Fibroblast of villous mesenchyme (primary cell): ENCODE data around the gene OVCA2. TPM values are rescaled to one million over a fixed set of nuclear protein-coding genes. Genes with fewer than 3 reads are reported as not detected.
A peak's percentile ranks its signal among the peaks of the same experiment; 100 is the strongest.

Experiments used
- DNase-seq: peaks from one replicate; pipeline ENCODE4 v3.0.0-alpha.2; 2010; ENCODE audit warnings: low read depth
- H3K4me3 ChIP-seq: 2 replicates; pipeline ENCODE4 v1.5.1; 2011; ENCODE audit warnings: low read depth, mild to moderate bottlenecking, low read length
- CTCF ChIP-seq: IDR thresholded peaks from 2 replicates; pipeline ENCODE4 v1.5.1; 2012; ENCODE audit warnings: low read depth, mild to moderate bottlenecking, low read length; ENCODE audit not compliant: insufficient read depth
- total RNA-seq: library from RNA; depleted of rRNA; stranded (reverse); fragments of >200 nt; gene quantifications from 2 replicates; pipeline ENCODE4 v1.2.3, GENCODE V29; 2012

The OVCA2 gene
- 48.4 and 61.8 TPM in 2 replicates for total RNA-seq

GRCh38 chr17:2041561-2042389 is at the start of gene OVCA2:
TSS of gene OVCA2 (plus strand) at chr17:2042022. CDS start at chr17:2042048, 26 bp downstream.
- peak; percentile 93 for DNase-seq
- H3K4me3 ChIP-seq: peak within 1 kb of the TSS; percentile 90
- TF ChIP-seq CTCF: peak; percentile 50

GRCh38 chr17:1992541-1992940 is 49.3 kb upstream of the OVCA2 start:
- H3K4me3 ChIP-seq: no peak overlapping the region
- no peak for DNase-seq
- no peak for TF ChIP-seq CTCF

GRCh38 chr17:1994707-1995106 is 47.1 kb upstream of the OVCA2 start:
- no peak for TF ChIP-seq CTCF
- DNase-seq: no peak
- H3K4me3 ChIP-seq: no peak overlapping the region

- no peak for TF ChIP-seq CTCF
- no peak for DNase-seq
- H3K4me3 ChIP-seq: no peak overlapping the region
Measured at GRCh38 chr17:1995321-1995892, 46.4 kb upstream of the OVCA2 start.

- DNase-seq: no peak
- no peak overlapping the region for H3K4me3 ChIP-seq
- TF ChIP-seq CTCF: no peak
Measured at GRCh38 chr17:1995907-1996799, 45.7 kb upstream of the OVCA2 start.

- TF ChIP-seq CTCF: no peak
- H3K4me3 ChIP-seq: no peak overlapping the region
- no peak for DNase-seq
Measured at GRCh38 chr17:1996800-1997288, 45.0 kb upstream of the OVCA2 start.
